Medulla oblongata (tissue), 1 donor: ENCODE measurements around the gene SPTY2D1.
"Not testable (repeated sequence)": the region's sequence is repeated elsewhere in the genome, so short reads cannot be mapped to it uniquely, and the experiment has no call there.

ENCODE experiments used
- DNase-seq: peaks from one replicate; pipeline ENCODE4 v3.0.0-alpha.2; 2015; ENCODE audit errors: extremely low spot score

SPTY2D1 gene

GRCh38 chr11:18617688-18618341 lies 16.3 kb downstream of the SPTY2D1 start:
- no peak for DNase-seq

- no peak for DNase-seq
Measured at GRCh38 chr11:18615628-18616392, 18.3 kb downstream of the SPTY2D1 start.

GRCh38 chr11:18614667-18615066 lies 19.5 kb downstream of the SPTY2D1 start:
- no peak for DNase-seq

GRCh38 chr11:18612394-18612793 lies 21.7 kb downstream of the SPTY2D1 start:
- no peak for DNase-seq

- no peak for DNase-seq
Measured at GRCh38 chr11:18611196-18611595, 22.9 kb downstream of the SPTY2D1 start.

GRCh38 chr11:18608376-18608775 lies 25.8 kb downstream of the SPTY2D1 start:
- DNase-seq = no peak

- no peak for DNase-seq
Measured at GRCh38 chr11:18600915-18601569, 33.1 kb downstream of the SPTY2D1 start.

- no peak for DNase-seq
Measured at GRCh38 chr11:18599739-18600230, 34.4 kb downstream of the SPTY2D1 start, which contains the start of gene MISFA. TSS of gene MISFA (plus strand) at chr11:18599789. CDS start at chr11:18599929, 140 bp downstream.

GRCh38 chr11:18594999-18595749 lies 39.0 kb downstream of the SPTY2D1 start:
- DNase-seq = no peak

- not testable (repeated sequence) for DNase-seq
Measured at GRCh38 chr11:18594088-18594487, 40.1 kb downstream of the SPTY2D1 start.

- no peak for DNase-seq
Measured at GRCh38 chr11:18590571-18590970, 43.6 kb downstream of the SPTY2D1 start.

- DNase-seq = peak; percentile 90
Measured at GRCh38 chr11:18588297-18589252, 45.6 kb downstream of the SPTY2D1 start, which contains the start of gene UEVLD. TSS of gene UEVLD (minus strand) at chr11:18588734. CDS start at chr11:18588654, 80 bp downstream.

GRCh38 chr11:18581825-18582224 lies 52.3 kb downstream of the SPTY2D1 start:
- no peak for DNase-seq

- no peak for DNase-seq
Measured at GRCh38 chr11:18580113-18580766, 53.9 kb downstream of the SPTY2D1 start.

- DNase-seq = no peak
Measured at GRCh38 chr11:18578975-18579598, 55.1 kb downstream of the SPTY2D1 start.

- DNase-seq = no peak
Measured at GRCh38 chr11:18575361-18575760, 58.8 kb downstream of the SPTY2D1 start.

- no peak for DNase-seq
Measured at GRCh38 chr11:18567081-18567480, 67.1 kb downstream of the SPTY2D1 start.

GRCh38 chr11:18566406-18566805 lies 67.7 kb downstream of the SPTY2D1 start:
- DNase-seq = no peak

- no peak for DNase-seq
Measured at GRCh38 chr11:18564149-18564548, 70.0 kb downstream of the SPTY2D1 start.
